Keratinocyte (primary cell): Measurements from ENCODE around the gene LSM11.

Experiments
- EZH2 ChIP-seq: IDR thresholded peaks from one replicate; pipeline ENCODE4 v1.6.1; 2012; ENCODE audit warnings: inconsistent platforms, mild to moderate bottlenecking, low read length, moderate library complexity
- TF ChIP-seq, protein P1 (sequence below), 3 experiments: IDR thresholded peaks in 1 of 3; conservative IDR thresholded peaks in 1 of 3; optimal IDR thresholded peaks in 1 of 3; 2 replicates in 2 of 3; 3 replicates in 1 of 3; pipeline versions ENCODE3 to v1.5.1; 2011; ENCODE audit warnings: low read length in 3 of 3, mild to moderate bottlenecking in 3 of 3, moderate library complexity in 2 of 3, control low read depth in 1 of 3, inconsistent platforms in 1 of 3; ENCODE audit not compliant: insufficient read depth in 2 of 3; ENCODE audit errors: extremely low read depth in 1 of 3

GRCh38 chr5:157745041-157745456, 1.5 kb downstream of the LSM11 start:
- TF ChIP-seq, protein P1, sequence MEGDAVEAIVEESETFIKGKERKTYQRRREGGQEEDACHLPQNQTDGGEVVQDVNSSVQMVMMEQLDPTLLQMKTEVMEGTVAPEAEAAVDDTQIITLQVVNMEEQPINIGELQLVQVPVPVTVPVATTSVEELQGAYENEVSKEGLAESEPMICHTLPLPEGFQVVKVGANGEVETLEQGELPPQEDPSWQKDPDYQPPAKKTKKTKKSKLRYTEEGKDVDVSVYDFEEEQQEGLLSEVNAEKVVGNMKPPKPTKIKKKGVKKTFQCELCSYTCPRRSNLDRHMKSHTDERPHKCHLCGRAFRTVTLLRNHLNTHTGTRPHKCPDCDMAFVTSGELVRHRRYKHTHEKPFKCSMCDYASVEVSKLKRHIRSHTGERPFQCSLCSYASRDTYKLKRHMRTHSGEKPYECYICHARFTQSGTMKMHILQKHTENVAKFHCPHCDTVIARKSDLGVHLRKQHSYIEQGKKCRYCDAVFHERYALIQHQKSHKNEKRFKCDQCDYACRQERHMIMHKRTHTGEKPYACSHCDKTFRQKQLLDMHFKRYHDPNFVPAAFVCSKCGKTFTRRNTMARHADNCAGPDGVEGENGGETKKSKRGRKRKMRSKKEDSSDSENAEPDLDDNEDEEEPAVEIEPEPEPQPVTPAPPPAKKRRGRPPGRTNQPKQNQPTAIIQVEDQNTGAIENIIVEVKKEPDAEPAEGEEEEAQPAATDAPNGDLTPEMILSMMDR (optimal IDR thresholded peaks at IDR 0.05 in 1 of 3, IDR thresholded peaks at IDR 0.05 in 1 of 3, conservative IDR thresholded peaks at IDR 0.05 in 1 of 3; ENCODE audit: extremely low read depth in 1 of 3, insufficient read depth in 2 of 3, low read length in 3 of 3) = no peak
- no peak for TF ChIP-seq EZH2
